Bone marrow (tissue), 2 donors: Measurements from ENCODE around the gene PAM.

Experiments
- DNase-seq, 2 donors: peaks; one replicate each; lab custom pipeline; 2025; lab: John Stamatoyannopoulos, UW

The PAM gene

GRCh38 chr5:102813740-102814139 is 58.6 kb downstream of the PAM start:
- no peak for DNase-seq

GRCh38 chr5:102815084-102815483 is 60.0 kb downstream of the PAM start:
- no peak for DNase-seq

- DNase-seq: peak in 1 of 2 donors; percentile 65
These were observed 60.6 kb downstream of the PAM start for GRCh38 chr5:102815540-102816332.

GRCh38 chr5:102818345-102818744 is 63.2 kb downstream of the PAM start:
- no peak for DNase-seq

- DNase-seq: no peak
These were observed 63.8 kb downstream of the PAM start for GRCh38 chr5:102818934-102819333.

GRCh38 chr5:102819634-102820033 is 64.5 kb downstream of the PAM start:
- DNase-seq: no peak

- DNase-seq: no peak
These were observed 68.4 kb downstream of the PAM start for GRCh38 chr5:102823441-102823874.

- no peak for DNase-seq
These were observed 71.5 kb downstream of the PAM start for GRCh38 chr5:102826629-102827028.

- DNase-seq: no peak
These were observed 75.1 kb downstream of the PAM start for GRCh38 chr5:102830241-102830640.

- DNase-seq: no peak
These were observed 77.3 kb downstream of the PAM start for GRCh38 chr5:102832445-102832844.

GRCh38 chr5:102833146-102833545 is 78.0 kb downstream of the PAM start:
- DNase-seq: no peak

- DNase-seq: no peak
These were observed 79.4 kb downstream of the PAM start for GRCh38 chr5:102834438-102834964.

- DNase-seq: no peak
These were observed 80.6 kb downstream of the PAM start for GRCh38 chr5:102835717-102836116.

GRCh38 chr5:102841021-102841420 is 85.9 kb downstream of the PAM start:
- no peak for DNase-seq

- no peak for DNase-seq
These were observed 88.9 kb downstream of the PAM start for GRCh38 chr5:102843997-102844396.

- DNase-seq: no peak
These were observed 89.9 kb downstream of the PAM start for GRCh38 chr5:102845041-102845440.

- no peak for DNase-seq
These were observed 95.4 kb downstream of the PAM start for GRCh38 chr5:102850503-102850902.

GRCh38 chr5:102853680-102854079 is 98.6 kb downstream of the PAM start:
- DNase-seq: no peak

- DNase-seq: peak in 1 of 2 donors; percentile 68
These were observed 100.7 kb downstream of the PAM start for GRCh38 chr5:102855681-102856388.

GRCh38 chr5:102856389-102856777 is 101.3 kb downstream of the PAM start:
- DNase-seq: no peak

- DNase-seq: no peak
These were observed 102.1 kb downstream of the PAM start for GRCh38 chr5:102857076-102857818.

GRCh38 chr5:102858221-102858620 is 103.1 kb downstream of the PAM start:
- DNase-seq: no peak
